GM21367 (cell line): ENCODE measurements around the gene CD248.
"Not testable (repeated sequence)": the region's sequence is repeated elsewhere in the genome, so short reads cannot be mapped to it uniquely, and the experiment has no call there.

ENCODE experiments used
- ATAC-seq: cut with Tn5 transposase; IDR thresholded peaks from one replicate; pipeline ENCODE4 v1.9.1; 2021; ENCODE audit not compliant: unreplicated experiment

CD248 gene, protein sequence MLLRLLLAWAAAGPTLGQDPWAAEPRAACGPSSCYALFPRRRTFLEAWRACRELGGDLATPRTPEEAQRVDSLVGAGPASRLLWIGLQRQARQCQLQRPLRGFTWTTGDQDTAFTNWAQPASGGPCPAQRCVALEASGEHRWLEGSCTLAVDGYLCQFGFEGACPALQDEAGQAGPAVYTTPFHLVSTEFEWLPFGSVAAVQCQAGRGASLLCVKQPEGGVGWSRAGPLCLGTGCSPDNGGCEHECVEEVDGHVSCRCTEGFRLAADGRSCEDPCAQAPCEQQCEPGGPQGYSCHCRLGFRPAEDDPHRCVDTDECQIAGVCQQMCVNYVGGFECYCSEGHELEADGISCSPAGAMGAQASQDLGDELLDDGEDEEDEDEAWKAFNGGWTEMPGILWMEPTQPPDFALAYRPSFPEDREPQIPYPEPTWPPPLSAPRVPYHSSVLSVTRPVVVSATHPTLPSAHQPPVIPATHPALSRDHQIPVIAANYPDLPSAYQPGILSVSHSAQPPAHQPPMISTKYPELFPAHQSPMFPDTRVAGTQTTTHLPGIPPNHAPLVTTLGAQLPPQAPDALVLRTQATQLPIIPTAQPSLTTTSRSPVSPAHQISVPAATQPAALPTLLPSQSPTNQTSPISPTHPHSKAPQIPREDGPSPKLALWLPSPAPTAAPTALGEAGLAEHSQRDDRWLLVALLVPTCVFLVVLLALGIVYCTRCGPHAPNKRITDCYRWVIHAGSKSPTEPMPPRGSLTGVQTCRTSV

DNA sequence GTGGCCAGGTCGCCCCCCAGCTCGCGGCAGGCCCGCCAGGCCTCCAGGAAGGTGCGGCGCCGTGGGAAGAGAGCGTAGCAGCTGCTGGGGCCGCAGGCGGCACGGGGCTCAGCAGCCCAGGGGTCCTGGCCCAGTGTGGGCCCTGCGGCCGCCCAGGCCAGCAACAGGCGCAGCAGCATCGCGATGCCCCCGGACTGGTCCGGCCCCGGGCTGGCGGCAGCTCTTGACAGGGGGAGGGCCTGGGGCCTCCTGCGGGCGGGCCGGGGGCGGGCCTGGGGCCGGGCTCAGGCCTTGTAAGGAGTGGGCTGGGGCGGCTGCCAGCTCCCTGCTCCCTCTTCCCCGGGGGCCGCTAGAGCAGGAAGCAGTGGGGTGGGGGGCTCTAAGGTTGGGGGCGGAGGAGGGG lies at the start of gene CD248:
TSS of gene CD248 (minus strand) at position 196 of the 403 bp plus-strand sequence. CDS start at position 179, 17 bp downstream.
- ATAC-seq: no peak

DNA sequence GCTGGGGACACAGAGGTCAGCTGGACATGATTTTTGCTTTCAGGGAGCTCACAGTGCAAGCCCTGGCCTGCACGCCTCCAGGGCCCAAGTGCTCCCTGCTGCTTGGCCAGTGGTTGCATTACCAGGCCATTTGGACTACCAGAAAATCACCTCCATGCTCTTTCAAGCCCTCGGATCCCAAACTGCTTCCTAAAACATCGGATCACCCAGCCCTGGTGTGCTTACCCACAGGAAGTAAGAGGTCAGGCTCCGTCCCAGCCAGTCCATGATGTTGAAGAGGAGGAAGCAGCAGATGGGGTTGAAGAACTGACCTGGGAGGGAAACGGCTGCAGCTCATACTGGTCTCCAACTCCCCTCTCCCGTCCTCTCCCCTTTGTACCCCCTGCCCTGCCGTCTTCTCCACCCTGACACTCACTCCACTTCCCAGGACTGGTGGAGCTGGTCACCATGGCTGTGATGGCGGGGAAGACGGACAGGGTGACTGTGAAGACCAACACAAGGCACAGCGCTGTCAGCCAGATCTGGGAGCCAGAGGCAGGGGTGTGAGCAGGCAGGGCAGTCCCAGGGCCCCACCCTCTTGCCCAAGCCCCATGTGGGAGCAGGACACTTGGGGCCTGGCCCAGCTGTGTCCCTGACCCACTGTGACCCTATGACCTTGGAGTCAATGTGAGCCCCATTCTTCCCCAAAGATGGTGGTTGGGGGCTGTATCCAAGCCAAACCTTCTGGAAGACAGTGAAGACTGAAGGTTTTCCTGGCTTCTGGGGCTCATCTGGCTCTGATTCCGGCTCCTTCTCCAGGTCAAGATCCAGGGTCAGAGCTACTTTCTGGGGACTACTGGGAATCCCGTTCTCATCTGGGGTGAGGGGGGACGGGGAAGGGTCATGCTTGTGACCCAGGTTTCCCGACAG lies 49.1 kb upstream of the CD248 start:
- no peak for ATAC-seq

DNA sequence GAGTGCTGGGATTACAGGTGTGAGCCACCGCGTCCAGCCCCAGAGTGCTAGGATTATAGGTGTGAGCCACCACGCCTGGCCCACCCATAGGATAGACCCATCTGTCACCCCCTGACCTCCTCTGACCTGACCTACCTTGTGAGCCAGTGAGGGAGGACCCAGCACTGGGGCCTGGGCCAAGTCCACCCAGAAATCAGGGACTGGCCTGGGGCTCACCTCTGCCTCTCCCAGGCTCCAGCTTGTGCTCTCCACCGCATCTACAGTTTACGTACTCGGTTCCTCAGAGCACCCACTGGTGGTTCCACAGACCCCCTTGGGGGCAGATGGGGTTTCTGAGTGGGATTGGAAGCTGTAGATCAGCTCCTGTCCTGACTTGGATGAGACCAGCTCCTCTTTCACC lies 48.3 kb upstream of the CD248 start:
- no peak for ATAC-seq

DNA sequence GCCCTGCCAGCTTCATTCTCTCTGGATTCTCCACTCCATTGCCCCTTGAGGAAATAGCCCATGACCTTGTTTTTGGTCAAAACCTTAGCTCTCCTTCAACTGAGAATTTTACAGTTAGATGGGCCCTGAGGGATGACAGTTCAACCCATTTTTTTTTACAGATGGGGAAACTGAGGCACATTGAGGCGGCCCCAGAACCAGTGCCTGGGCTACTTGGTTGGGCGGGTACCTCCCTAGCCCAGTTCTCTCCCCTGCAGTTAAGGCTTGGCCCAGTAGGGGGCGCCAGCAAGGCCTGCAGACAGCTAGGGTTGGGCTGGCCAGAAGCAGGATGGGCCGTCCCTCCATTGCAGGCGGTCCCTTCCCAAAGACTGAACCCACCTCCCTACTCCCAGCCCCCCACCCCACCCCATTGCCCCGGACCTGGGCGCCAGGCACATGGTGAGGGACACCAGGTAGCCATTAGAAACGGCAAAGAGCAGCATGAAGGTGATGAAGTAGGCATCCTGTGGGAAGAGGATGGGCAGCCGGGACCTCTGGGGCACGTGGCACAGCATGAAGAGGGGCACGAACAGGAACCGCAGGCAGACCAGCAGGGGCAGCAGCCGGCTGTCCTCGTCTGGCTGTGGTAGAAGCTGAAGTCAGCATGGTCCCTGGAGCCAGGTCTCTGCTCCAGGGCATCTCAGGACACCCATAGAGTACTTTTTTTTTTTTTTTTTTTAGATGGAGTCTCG lies 47.1 kb upstream of the CD248 start:
- no peak for ATAC-seq

DNA sequence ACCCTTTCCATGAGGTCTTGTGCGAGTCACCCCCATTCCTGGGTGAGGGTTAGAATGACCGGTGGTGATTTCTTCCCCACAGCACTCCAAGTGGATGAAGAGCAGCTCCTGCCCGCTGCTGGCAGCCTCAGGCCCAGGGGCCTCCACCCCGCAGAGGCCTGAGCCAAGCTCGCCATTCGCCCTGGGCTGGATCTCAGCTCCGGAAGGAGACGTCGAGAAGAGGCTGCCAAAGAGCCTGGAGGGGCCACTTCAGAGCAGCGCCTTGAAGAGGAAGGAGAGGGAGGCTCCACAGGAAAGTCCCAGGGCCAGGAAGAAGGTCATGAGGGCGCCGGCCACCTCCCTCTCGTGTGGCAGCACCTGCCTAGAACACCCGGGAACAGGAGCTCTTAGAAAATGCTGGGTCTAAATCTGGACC lies 46.4 kb upstream of the CD248 start:
- ATAC-seq: no peak

DNA sequence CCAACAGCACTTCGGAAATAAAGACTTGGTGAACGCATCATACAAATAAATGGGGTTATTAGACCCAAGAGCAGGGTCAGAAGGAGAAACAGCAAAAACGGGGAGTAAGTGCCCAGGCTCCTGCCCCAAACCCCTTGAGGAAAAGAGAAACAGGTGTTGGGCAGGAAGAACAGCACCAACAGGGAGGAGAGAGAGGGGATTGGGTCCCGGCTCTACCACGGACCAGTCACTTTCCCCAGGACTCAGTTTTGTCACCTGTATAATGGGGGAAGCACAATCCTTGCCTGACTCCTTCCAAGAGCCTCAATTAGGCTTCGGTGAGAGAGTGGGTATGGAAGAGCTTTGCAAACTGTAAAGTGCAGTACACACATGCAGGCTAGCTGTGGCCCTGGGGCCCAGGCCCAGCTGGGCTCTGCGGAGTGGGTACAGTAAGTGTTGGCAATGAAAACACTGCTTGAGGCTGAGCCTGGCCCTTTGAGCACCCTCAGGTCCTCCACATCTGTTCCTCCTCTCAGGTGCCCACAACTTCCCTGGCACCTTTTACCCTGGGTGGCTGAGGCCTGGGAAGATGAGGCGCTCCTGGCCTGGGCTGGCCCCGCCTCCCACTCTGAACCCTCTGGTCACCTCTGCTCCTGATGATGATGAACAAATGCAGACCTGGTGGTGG lies 45.8 kb upstream of the CD248 start:
- ATAC-seq: no peak

DNA sequence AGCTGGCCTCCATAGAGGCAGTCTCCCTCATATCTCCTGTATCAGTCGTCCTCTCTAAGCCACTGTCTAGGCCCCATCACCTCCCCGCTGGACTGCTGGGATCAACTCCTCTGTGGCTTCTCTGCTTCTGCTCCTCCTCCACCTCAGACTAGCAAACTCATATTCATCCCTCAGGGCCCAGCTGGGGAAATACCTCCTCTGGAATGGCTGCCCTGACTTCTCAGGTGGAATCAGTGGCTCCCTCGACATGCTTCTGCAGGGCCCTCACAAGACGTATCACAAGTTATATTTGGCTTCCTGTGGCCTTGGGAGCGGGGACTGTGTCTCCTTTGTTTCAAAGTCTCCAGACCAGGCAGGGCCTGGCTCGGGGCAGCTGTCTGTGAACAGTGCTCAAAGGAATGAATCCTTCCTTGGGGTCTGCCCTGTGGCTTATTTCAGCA lies 44.7 kb upstream of the CD248 start:
- no peak for ATAC-seq

DNA sequence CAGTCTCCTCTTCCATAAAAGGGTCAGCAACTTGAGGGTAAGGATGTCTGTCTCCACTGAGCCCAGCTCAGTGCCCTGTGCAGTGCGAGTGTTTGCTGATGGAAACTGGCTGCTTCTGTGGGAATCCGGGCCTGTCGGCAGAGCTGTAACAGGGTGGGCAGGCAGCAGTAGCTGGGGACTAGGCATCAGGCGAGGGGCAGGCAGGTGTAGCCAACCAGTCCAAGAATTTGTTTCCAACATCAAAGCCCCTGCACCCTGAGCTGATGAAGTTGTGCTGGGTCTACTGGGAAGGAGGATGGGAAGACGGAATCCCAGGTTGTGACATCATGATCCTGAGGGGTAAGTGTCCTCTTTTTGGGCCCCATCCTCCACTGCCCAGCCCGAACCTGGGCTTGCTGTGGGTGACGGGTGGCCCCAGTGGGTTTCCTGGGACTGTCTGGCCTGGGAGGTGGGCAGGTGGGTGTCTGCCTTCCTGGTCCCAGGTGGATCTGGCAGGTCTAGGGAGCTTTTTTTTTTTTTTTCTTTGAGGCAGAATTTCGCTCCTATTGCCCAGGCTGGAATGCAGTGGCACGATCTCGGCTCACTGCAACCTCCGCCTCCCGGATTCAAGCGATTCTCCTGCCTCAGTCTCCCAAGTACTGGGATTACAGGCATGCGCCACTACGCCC lies 43.7 kb upstream of the CD248 start:
- ATAC-seq: no peak

DNA sequence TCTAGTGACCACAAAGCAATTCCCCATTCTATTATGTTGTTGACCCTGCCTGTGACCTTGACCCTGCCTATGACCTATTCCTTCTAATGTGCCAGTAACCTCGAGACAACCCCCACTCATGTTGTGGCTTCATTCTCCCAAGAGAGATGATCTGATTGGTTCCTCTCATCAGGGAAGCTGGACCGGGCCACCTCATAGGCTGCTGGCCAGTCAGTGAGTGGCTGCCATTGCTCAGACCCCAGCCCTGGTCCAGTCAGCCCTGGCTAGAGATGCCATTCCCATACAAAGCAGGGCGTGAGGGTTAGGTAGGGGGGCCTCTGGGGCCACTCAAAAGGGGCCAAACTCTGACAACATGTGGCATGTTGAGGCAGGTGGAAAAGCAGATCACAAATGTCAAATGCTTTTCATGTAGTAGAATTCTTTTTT lies 42.8 kb upstream of the CD248 start:
- no peak for ATAC-seq

DNA sequence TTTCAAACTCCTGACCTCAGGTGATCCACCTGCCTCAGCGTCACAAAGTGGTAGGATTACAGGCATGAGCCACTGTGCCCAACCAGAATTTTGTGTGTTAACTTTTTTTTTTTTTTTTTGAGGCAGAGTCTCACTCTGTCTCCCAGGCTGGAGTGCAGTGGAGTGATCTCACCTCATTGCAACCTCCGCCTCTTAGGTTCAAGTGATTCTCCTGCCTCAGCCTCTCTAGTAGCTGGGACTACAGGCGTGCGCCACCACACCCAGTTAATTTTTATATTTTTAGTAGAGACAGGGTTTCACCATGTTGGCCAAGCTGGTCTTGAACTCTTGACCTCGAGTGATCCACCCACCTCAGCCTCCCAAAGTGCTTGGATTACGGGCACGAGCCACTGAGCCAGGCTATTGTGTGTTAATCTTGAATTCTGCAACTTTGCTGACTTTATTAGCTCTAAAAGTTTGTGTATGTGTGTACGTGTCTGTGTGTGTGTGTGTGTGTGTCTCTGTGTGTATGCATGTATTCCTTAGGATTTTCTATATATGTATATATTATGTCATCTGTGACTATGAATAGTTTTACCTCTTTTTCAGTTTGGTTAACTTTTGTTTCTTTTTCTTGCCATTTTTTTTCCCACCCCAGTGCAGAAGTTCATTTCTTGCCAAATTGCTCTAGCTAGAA lies 33.9 kb upstream of the CD248 start:
- ATAC-seq: not testable (repeated sequence)

DNA sequence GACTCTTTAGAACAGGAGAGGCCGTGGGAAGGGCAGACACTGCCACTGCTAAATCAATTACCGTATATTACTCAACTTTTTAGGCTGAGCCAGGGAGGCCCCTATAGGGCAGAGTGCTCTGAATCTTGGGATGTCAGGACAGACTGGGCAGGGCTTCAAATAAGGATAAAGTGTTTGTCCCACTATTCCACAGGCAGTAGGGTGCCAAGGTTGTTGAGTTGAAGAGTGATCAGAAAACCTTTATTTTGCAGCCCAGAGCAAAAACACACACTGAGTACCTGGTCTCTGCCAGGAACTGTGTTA lies 32.2 kb upstream of the CD248 start:
- no peak for ATAC-seq

DNA sequence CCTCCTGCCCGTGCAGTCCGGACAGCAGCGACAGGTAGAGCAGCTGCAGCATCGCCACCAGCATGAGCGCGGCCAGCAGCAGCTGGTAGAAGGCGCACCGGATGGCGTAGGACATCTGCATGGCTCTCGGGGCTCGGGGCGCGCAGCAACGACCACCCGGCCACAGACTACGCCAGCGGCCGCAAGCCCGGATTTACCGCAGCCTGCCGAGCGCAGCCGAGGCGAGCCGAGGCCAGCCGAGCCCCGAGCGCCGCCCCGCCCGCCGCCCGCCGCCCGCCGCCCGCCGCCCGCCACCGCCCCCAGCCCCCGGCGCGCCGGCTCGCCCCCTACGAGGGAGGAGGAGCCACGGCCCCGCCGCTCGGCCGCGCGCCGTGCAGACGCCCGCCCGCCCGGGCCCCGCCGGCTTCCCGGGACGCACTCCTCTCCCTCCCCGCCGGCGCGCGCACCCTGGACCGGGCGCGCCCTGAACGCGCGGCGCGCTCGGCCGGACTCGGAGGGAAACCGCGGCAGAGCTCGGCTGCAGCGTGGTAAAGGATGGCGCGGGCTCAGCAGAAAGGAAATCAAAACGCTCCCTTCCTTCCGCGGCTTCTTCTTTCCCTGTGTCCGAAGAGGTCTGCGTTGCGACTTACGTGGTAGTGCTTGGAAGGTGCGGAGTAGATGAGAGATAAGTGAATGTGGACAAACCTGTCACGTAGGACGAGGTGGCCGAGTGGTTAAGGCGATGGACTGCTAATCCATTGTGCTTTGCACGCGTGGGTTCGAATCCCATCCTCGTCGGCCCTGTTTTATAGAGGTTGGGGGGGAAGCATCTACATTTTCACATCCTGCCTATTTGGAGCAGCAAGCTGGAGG lies 30.8 kb upstream of the CD248 start, which contains the start of gene B4GAT1:
TSS of gene B4GAT1 (minus strand) at position 205 of the 852 bp plus-strand sequence. CDS start at position 121, 84 bp downstream.
- ATAC-seq: no peak

DNA sequence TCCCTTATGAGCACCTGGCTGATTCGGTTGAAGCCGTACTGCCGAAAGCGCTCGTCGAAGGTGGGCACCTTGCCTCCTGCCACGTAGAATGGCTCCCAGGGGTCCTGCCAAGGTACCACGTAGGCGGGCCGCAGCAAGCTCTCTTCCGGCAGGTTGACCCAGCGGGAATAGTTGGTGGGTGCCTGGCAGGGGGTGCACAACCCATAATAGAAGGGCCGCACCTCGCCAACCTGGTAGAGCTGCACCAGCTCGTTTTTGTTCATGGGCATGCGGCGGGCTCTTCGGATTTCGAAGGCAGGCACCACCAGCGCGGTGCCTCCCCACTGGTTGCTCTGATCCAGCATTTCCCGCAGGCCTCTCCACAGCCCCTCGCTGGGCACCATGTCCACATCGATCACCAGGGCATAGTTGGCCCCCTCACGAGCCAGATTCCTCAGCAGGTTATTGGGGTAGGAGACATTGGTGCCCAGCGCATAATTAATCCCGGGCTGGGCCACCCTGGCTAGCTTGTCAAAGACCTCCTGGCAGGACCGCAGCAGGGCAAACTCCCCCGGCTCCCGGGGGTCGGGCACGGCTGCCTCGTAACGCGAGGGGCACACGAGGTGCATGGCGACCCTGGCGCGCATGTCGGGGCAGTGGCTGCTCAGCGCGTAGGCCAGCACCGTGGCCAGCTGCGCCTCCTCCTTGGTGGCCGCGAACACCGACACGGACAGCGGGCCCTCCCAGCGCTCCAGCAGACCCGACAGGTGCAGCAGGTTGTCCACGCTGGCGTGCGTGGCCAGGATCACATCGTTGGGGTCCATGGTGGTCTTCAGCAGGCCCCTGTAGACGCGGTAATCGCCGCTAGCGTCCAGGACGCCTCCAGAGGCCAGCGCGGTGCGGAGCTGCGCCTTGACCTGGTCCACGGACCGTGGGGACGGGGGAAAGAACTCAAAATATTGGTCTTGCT lies 29.9 kb upstream of the CD248 start:
- ATAC-seq: no peak

DNA sequence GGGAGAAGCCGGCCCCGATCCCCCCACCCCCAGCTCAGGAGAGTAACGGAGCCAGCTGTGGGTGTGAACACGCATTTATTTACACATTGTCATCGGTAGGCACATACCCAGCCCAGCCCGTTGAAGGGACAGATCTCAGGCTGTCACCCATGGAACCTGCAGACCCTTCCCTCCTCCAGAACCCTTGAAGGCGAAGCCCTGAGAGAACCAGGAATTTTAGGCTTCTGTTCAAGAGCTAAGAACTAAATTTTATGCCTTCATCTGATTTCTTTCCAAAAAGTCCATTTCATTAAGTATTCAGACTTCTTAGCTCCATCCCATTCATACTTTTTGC lies 28.4 kb upstream of the CD248 start:
- ATAC-seq: no peak

DNA sequence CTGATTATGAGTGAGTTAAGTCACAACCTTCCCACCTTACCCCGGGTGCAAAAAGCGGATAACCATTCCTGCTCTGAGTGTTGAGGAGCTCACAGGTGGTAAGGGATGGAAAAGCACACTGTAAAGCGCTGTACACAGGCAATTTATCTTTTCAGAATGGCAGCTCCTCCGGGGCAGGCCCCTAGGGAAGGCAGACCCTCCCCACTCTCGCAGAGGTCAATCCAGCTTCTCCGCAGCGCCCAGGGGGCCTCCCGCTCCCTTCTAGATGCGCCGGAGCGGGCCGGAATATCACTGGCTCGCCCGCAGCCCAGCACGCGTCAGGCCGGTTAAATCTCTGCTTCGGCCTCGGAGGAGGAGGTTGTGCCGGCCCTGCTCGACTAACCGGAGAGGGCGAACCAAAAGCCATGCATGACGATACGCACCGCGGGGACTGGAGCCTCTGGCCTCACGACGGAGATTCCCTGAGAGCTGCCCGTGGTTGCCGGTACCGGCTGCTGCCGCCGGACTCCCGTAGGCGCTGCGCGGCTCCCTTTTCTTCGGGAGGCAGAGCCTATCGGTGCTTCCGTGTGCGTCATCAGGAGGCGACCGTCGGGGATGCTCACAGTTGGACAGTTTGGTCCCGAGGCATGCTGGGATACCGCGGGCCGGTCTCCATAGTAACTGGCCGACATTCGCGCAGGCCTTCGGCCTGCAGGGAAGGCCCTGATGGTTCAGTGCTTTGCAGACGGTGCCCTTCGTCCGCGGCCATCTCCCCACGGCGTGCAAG lies 27.9 kb upstream of the CD248 start, which contains the start of gene BRMS1:
TSS of gene BRMS1 (minus strand) at position 555 of the 766 bp plus-strand sequence. CDS start 2,870 bp downstream, outside the sequence.
- ATAC-seq: peak; percentile 56

DNA sequence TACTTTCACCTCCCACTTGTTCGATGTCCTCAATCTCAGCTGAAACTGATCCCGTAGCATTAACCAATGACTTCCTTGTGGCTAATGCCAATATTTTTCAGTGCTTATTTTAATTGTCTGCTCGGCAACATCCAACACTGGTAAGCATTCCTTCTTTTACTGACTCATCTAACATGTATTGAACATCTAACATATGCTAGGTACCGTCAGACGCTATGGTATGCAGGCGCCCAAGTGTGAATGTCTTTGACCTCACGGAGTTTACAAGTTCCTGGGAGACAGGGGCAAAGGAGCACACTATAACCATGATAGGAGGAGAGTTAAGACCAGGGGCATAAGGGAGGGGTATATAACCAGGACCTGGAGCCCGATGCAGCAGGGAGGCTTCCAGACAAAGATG lies 26.3 kb upstream of the CD248 start:
- ATAC-seq: no peak
